GM18868 (cell line): ENCODE measurements around the gene RDH13.
"Not testable (repeated sequence)": the region's sequence is repeated elsewhere in the genome, so short reads cannot be mapped to it uniquely, and the experiment has no call there.

Experiments
- ATAC-seq: cut with Tn5 transposase; IDR thresholded peaks from one replicate; pipeline ENCODE4 v1.9.1; 2021; ENCODE audit warnings: mild to moderate bottlenecking, moderate library complexity; ENCODE audit not compliant: unreplicated experiment

RDH13 gene

GRCh38 chr19:55062735-55063491, at the start of gene RDH13:
TSS of gene RDH13 (minus strand) at chr19:55063148. CDS start at chr19:55063032, 116 bp downstream.
- ATAC-seq = peak; percentile 95

GRCh38 chr19:55112246-55112776, 49.4 kb upstream of the RDH13 start:
- no peak for ATAC-seq

DNA sequence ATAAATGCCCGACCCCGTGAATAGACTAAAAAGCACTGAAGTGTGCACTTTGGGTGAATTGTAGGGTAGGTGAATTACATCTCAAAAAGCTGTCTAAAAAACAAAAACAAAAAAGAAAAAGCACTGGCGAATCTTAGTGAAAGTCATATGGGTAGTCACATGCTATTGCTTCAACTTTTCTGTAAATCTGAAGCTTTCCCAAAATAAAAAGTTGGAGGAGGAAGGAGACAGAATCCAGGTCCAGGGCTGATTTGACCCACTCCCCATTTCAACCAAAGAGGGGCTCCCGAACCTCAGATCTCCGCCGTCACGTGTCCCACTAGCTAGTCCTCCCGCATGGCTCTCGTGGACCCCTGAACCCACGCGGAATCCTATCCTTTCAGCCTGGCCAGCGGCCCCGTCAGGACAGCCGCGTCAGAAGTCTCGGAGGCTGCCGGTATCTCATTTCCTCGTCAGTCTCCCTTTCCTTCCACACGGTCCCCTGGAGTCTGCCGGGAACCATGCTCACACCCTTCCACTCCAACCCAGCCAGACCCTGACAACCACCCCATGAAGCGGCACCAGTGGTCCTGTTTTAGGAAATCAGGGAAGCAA, 48.4 kb upstream of the RDH13 start:
- no peak for ATAC-seq

GRCh38 chr19:55109527-55110291, 46.8 kb upstream of the RDH13 start:
- no peak for ATAC-seq

- ATAC-seq = not testable (repeated sequence)
These were observed 44.3 kb upstream of the RDH13 start for GRCh38 chr19:55107252-55107651.

DNA sequence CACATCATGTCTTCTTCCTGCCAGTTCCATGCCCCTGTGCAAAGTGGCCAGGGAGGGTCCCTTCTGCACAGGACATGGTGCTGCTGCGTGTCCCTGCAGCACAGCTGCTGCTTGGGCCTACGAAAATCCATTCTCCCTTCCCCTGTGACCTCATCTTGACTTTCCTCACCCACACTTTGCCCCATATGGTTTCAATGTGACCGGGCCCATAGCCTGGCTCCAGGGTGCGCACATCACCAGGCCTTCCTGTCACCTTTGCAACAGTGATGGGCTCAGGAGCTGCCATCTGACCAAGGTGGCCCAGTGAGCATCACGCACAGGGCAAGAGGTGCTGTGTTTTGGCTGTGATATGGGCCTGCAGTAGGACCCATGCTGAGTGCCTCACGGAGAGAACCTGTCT, 43.6 kb upstream of the RDH13 start:
- no peak for ATAC-seq

DNA sequence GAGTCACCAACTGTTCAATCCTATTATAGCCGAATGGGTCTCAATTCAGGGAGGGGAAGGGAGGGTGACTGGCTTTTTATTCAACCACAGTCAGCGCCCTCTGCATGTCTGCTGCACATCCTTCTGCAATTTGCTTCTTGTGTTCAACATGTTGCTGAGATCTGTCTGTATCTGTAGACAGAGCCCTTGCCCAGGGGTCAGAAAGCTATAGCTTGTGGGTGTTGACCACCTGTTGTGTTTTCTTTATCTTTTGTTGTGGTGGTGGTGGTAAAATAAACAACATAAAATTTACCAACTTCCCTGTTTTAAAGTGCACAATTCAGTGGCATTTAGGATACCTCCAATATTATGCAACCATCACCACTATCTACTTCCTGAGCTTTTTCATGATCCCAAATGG, 42.3 kb upstream of the RDH13 start:
- no peak for ATAC-seq

DNA sequence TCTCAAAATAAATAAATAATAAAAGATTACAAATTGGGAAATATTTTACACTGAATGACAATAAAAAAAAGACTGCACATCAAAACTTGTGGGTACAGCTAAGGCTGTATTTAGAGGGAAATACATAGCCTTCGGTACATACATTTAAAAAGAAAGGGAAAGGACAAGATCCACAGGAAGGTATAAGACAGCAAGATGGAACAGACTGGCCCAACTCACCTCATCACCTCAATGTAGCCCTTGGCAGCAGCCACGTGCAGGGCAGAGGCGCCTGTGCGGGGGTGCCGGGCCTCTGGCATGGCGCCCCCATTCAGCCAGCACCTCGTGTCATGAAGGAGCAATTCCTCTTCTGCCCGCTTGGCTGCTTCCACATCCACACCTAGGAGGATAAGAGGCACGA, 40.2 kb upstream of the RDH13 start:
- no peak for ATAC-seq

GRCh38 chr19:55101261-55101660, 38.3 kb upstream of the RDH13 start:
- ATAC-seq = no peak

- no peak for ATAC-seq
These were observed 36.9 kb upstream of the RDH13 start for GRCh38 chr19:55099557-55100506.

GRCh38 chr19:55098716-55099556, 36.0 kb upstream of the RDH13 start:
- no peak for ATAC-seq

DNA sequence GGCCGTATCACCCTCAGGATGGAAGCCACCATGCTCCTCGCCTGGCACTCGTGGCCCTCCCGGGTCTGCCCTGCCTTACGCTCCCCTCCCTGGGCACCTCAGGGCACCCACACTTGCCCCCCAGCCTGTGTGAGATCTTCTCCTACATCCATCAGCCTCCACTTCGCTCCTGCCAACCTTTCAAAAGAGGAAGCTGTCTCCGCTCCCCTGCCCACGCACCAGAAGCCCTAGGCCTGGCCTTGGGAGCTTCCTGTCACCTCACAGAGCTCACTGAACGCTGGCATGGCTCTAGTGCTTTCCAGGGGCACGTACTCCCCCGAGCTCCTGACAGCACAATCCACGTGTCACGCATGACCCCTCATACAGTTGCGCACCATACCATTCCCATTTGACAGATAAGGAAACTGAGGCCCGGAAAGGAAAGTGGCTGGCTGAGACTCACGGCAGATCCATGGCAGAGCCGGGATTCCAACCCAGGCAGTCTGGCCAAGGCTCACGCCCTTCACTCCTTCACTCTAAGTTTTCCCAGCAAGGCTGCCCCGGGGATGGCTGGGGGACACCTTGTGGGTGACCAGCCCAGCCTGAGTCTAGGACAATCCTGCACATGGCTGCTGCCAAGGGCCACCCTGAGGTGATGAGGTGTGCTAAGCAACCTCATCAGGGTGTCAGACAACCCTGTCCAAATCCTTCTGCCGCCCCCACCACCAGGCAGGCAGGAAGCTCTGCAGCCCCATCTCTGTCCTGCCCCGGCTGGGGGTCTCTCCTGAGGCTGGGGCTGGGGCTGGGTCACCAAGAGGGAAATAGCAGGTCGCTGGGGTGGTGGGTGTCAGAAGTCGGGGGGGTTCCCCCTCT, 35.1 kb upstream of the RDH13 start:
- ATAC-seq = no peak

GRCh38 chr19:55096061-55096701, 33.2 kb upstream of the RDH13 start:
- ATAC-seq = no peak

GRCh38 chr19:55095260-55096060, 32.5 kb upstream of the RDH13 start:
- no peak for ATAC-seq

- ATAC-seq = no peak
These were observed 31.7 kb upstream of the RDH13 start for GRCh38 chr19:55094456-55095259.
